UCSD-AML1 (cell line): Measurements from ENCODE around the gene SHTN1.

Experiments used
- DNase-seq: peaks from one replicate; lab custom pipeline; 2025; ENCODE audit not compliant: unreplicated experiment; lab: John Stamatoyannopoulos, UW

Gene SHTN1

GRCh38 chr10:116988311-116988710, 16.7 kb downstream of the SHTN1 start:
- DNase-seq, result no peak

GRCh38 chr10:116985611-116986010, 19.4 kb downstream of the SHTN1 start:
- no peak for DNase-seq

- DNase-seq, result no peak
These were observed 20.6 kb downstream of the SHTN1 start for GRCh38 chr10:116984202-116984990.

- no peak for DNase-seq
These were observed 24.9 kb downstream of the SHTN1 start for GRCh38 chr10:116980041-116980440.

- no peak for DNase-seq
These were observed 26.1 kb downstream of the SHTN1 start for GRCh38 chr10:116978901-116979300.

GRCh38 chr10:116974456-116975005, 30.5 kb downstream of the SHTN1 start:
- no peak for DNase-seq

- DNase-seq, result no peak
These were observed 31.0 kb downstream of the SHTN1 start for GRCh38 chr10:116973946-116974455.

GRCh38 chr10:116973371-116973905, 31.5 kb downstream of the SHTN1 start:
- DNase-seq, result no peak

- DNase-seq, result no peak
These were observed 32.9 kb downstream of the SHTN1 start for GRCh38 chr10:116972131-116972530.

GRCh38 chr10:116970050-116970449, 34.9 kb downstream of the SHTN1 start:
- no peak for DNase-seq

- no peak for DNase-seq
These were observed 36.7 kb downstream of the SHTN1 start for GRCh38 chr10:116968331-116968730.

GRCh38 chr10:116961406-116962251, 43.4 kb downstream of the SHTN1 start:
- DNase-seq, result no peak

- DNase-seq, result no peak
These were observed 44.8 kb downstream of the SHTN1 start for GRCh38 chr10:116960066-116960776.

- no peak for DNase-seq
These were observed 52.3 kb downstream of the SHTN1 start for GRCh38 chr10:116952729-116953128.

GRCh38 chr10:116948530-116948870, 56.5 kb downstream of the SHTN1 start:
- DNase-seq, result no peak

GRCh38 chr10:116947841-116948529, 57.0 kb downstream of the SHTN1 start:
- no peak for DNase-seq

GRCh38 chr10:116944911-116945310, 60.1 kb downstream of the SHTN1 start:
- no peak for DNase-seq

GRCh38 chr10:116931806-116932205, 73.2 kb downstream of the SHTN1 start:
- no peak for DNase-seq

- no peak for DNase-seq
These were observed 78.6 kb downstream of the SHTN1 start for GRCh38 chr10:116926426-116926825.

- no peak for DNase-seq
These were observed 79.9 kb downstream of the SHTN1 start for GRCh38 chr10:116925056-116925455.
